Measurements from ENCODE around the gene FBLN2.
"Not testable (repeated sequence)": the region's sequence is repeated elsewhere in the genome, so short reads cannot be mapped to it uniquely, and the experiment has no call there.

DNA sequence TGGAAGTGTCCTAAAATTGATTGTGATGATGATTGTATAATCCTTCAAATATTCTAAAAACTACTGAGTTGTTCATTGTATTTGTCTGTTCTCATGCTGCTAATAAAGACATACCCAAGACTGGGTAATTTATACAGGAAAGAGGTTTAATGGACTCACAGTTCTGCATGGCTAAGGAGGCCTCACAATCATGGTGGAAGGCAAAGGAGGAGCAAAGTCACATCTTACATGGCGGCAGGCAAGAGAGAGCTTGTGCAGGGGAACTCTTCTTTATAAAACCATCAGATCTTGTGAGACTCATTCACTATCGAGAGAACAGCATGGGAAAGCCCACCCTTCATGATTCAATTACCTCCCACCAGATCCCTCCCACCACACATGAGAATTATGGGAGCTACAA is 27.2 kb upstream of the FBLN2 start:
- TF ChIP-seq, protein P1, sequence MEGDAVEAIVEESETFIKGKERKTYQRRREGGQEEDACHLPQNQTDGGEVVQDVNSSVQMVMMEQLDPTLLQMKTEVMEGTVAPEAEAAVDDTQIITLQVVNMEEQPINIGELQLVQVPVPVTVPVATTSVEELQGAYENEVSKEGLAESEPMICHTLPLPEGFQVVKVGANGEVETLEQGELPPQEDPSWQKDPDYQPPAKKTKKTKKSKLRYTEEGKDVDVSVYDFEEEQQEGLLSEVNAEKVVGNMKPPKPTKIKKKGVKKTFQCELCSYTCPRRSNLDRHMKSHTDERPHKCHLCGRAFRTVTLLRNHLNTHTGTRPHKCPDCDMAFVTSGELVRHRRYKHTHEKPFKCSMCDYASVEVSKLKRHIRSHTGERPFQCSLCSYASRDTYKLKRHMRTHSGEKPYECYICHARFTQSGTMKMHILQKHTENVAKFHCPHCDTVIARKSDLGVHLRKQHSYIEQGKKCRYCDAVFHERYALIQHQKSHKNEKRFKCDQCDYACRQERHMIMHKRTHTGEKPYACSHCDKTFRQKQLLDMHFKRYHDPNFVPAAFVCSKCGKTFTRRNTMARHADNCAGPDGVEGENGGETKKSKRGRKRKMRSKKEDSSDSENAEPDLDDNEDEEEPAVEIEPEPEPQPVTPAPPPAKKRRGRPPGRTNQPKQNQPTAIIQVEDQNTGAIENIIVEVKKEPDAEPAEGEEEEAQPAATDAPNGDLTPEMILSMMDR (conservative IDR thresholded peaks at IDR 0.05; ENCODE audit: low read depth, low read length): not testable (repeated sequence)
- TF ChIP-seq RFX5, BHLHE40, POLR2A, FOS (IDR thresholded peaks at IDR 0.05; ENCODE audit: low read depth, low read length): not testable (repeated sequence)
- TF ChIP-seq, protein P2, sequence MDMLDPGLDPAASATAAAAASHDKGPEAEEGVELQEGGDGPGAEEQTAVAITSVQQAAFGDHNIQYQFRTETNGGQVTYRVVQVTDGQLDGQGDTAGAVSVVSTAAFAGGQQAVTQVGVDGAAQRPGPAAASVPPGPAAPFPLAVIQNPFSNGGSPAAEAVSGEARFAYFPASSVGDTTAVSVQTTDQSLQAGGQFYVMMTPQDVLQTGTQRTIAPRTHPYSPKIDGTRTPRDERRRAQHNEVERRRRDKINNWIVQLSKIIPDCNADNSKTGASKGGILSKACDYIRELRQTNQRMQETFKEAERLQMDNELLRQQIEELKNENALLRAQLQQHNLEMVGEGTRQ (IDR thresholded peaks at IDR 0.05; ENCODE audit: low read depth, low read length): not testable (repeated sequence)

All from IMR-90 (cell line).